GM20431 (cell line): ENCODE measurements around the gene NTSR1.

ENCODE experiments used
- in situ Hi-C: fragments of 300-500 bp; cut with MseI, MboI; formaldehyde crosslinking; loops from one replicate; pipeline ENCODE4 v1.15.0; 2020; ENCODE audit warnings: low sequenced_read_pairs; ENCODE audit not compliant: unreplicated experiment

The NTSR1 gene

GRCh38 chr20:62708591-62709536 is at the start of gene NTSR1:
Gene NTSR1 (plus strand): TSS chr20:62708836. CDS start chr20:62709208, 372 bp downstream.
- in situ Hi-C loops: no loop called here

DNA sequence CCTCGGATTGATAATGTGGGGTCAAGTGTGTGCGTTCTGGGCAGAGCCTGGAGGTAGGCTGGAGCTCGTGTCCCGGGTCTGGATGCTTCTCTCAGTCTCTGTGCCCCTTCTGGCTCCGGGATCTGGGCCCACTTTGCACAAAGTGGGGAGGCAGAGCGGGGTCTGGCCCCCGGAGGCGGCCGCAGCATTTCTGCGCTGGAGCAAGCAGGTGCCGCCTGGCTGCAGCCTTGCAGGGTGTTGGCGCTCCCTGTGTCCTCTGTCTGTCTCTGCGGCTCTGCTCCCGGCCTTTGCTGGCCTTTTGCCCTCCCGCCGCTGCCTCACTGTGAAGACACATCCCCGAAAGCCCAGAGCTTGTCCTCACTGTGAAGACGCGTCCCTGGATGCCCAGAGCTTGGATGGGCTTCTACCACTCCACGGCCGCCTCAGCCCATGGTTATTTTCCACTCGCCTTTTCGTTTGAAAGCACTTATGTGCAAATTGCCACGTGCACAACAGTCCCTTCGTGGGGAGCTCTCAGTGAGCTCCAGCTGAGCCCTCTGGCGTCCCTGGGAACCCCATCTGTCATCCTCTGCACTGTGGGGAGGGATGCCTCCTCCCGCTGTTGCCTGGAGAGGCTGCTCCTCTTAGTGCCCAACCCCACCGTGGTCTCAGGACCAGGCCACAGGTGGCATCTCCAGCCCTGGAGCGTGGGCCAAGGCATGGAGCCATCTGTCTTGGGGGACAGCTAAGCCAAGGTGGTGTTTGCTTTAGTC is 49.0 kb upstream of the NTSR1 start:
- in situ Hi-C loops: no loop called here

DNA sequence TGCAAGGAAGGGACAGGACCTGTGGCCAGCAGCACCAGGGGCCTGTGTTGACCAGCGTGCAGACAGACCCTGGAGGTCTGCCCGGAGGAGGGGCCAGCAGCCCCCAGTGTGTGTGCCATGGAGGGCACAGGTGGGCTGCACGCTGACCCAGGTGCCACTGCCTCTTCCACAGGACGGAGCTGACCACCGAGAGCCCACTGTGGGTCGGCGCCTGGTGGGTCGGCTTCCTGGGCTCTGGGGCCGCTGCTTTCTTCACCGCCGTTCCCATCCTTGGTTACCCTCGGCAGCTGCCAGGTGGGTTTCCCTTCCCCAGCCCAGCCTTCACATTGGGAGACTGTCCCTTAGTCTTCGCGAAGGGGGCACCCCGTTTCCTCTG is 48.4 kb upstream of the NTSR1 start:
- in situ Hi-C loops: no loop called here

- in situ Hi-C loops: no loop called here
Measured at GRCh38 chr20:62660768-62661167, 47.9 kb upstream of the NTSR1 start.

DNA sequence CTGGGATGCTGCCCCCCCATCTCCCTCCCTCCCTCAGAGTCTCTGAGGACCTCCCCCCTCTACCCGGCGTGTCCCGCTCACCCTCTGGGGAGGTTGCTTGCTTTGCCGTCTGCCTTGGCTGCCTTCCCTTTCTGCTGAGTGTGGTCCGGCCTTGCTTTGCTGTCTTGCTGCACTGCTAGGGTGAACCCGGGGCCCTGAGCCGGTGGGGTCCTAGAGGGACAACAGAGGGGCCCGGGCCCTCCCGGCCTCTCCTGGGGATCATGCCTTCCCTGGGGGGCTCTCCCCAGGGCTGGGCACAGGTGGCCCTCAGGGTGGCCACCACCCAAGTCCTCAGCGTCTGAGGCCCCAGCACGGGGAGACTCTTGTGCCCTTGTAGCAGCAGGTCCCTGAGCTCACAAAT is 47.0 kb upstream of the NTSR1 start:
- in situ Hi-C loops: no loop called here

- in situ Hi-C loops: no loop called here
Measured at GRCh38 chr20:62662422-62662821, 46.2 kb upstream of the NTSR1 start.

DNA sequence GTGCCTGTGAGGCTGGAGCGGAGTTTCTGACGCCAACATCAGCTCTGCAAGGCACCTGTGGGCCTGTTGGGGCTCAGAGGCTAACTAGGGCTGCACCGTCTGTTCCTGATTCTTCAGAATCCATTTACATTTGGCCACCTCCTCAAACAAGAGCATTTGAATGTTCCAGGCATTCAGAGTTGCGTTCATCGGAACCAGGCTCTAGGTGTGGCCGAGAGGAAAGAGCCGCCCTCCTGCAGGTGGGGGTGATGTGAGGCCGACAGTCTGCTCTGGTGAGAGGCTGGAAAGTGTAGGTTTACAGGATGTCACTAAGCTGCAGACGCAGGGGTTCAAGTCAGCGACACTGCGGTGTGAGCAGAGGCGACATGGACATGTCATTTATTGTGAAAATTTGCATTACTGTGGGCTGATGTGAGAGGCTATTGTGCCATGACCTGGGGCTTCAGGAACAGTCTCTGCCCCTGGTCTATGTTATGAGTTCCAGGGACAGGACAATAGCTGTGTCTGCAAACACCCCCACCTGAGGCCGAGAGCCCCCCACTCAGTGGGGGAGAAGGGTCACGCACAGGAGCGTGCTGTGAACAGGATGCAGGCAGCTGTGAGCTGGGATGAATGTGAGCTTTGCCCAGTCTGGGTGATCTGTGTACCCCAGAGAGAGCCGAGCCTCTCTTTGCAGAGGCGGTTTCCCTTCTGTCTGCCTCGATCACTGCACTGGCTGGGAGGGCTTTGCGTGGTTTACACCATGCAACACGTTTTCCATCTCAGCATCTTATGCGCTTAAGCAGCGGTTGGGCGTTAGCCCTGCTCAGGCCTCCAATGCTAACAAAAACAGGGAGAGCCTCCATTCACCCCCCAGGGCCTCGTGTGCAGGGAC is 45.3 kb upstream of the NTSR1 start:
- in situ Hi-C loops: no loop called here

- in situ Hi-C loops: no loop called here
Measured at GRCh38 chr20:62664019-62664971, 44.3 kb upstream of the NTSR1 start.

GRCh38 chr20:62665153-62665754 is 43.4 kb upstream of the NTSR1 start:
- in situ Hi-C loops: no loop called here

DNA sequence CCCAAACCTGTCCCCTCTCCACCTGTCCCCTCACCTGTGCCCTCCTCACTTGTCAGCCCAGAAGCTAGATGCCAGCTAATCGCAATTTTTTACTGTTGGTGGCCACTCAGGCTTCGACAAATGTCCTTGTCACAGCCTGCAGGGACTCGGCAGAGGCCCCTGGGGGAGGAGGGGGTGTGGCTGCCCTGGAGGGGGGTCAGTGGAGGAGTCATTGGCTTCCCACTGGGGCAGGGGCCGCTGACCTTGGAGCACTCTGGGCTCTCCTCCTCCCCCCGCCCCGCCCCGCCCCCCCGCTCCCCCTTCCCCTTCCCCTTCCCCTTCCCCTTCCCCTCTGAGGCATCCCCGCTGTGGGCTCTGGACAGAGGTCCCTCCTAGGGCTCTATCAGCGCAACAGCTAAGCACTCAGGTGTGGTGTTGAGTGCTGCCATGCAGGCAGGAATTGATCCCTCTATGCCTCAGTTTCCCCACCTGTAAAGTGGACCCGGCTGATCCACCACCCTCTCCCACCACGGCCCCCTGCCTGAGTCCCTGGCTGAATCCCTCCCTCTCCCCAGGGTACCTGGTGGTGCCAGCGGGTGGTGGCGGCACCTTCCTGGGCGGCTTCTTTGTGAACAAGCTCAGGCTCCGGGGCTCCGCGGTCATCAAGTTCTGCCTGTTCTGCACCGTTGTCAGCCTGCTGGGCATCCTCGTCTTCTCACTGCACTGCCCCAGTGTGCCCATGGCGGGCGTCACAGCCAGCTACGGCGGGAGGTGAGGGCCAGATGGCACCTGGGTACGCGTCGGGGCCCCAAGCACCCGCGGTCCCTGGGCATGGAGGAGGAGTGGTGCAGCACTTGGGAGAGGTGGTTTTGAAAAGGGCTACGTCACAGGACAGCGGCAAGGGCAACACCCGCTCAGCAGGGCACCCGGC is 42.6 kb upstream of the NTSR1 start:
- in situ Hi-C loops: no loop called here

DNA sequence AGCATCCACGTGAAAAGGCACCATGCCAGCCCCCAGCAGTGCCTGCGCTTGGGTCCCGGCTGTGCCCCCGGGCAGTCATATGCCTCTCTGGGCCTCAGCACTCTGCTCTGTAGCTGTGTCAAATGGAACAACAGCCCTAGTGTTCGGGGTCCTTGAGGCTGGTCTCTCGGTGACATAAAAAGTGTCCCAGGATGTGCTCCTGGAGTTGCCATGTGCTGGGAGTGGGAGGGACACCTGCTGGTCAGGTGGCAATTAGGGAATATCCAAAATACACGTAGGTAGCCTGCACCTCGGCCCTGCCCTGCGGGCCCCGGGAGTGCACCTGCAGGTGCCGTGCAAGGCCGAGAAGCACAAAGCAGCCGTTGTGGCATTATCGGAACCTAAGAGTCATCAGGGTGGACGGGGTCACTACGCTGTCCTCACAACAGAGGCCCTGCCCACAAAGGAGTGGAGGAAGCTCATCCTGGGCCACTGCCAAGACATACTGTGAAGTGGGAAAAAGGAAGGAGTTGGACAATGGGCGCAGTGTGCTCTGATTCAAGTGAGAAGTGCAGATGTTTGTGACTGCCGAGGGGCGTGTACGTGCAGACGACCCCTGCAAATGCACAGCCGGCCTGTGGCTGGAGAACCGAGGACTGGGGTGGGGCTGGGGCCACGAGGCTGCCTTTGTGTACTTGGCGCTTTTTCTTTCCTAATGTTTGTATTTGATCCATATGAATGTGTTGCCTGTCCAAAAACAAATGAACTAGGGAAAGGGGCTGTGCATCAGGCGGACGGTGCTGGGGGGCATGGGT is 41.7 kb upstream of the NTSR1 start:
- in situ Hi-C loops: no loop called here

DNA sequence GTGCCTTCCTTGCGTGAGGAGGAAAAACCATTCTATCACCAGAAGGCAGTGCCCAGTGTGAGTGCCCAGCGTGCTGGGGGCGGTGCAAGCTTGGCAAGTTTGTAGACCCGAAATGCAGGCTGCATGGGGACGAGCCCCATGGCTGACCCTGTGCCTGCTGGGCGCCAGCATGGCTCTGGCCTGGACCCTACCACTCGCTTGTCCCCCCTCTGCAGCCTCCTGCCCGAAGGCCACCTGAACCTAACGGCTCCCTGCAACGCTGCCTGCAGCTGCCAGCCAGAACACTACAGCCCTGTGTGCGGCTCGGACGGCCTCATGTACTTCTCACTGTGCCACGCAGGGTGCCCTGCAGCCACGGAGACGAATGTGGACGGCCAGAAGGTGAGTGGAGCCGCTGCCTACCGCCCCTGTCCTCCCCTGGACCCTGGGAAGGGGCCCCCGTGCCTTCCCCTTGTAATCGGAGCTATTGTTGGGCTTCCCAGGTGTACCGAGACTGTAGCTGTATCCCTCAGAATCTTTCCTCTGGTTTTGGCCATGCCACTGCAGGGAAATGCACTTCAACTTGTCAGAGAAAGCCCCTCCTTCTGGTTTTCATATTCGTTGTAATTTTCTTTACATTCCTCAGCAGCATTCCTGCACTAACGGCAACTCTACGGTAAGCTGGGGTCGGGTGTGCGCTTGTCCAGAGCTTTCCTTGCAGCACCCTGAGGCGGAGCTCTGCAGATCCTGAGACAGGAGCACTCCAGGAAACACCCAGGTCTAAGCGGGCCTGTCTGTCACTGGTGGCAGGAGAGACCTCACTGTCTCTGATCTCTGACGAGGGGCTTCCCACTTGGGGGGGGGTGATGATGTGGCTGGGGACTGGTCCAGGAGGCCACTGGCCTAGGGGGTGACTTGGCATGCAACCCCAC is 40.9 kb upstream of the NTSR1 start:
- in situ Hi-C loops: no loop called here

- in situ Hi-C loops: no loop called here
Measured at GRCh38 chr20:62668441-62669027, 40.1 kb upstream of the NTSR1 start.

DNA sequence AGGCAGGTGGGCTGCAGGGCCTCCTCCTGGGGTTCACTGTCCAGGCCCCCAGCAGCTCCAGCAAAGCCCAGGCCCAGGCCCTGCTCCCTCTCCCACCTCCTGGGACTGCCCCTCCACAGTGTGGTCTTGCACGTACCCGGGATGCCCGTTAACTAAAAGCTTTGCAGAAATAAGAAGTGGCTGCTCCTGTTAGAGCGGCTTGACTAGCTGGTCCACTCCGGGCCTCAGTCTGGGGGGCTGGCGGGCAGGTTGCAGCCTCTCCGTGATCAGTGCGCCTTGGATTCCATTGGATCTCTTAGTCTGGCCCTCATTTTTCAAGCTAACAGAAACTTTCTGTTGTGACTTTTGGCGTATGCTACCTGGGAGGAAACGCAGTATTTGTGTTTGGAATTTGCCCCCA is 39.4 kb upstream of the NTSR1 start:
- in situ Hi-C loops: no loop called here

- in situ Hi-C loops: no loop called here
Measured at GRCh38 chr20:62670156-62670555, 38.5 kb upstream of the NTSR1 start.

GRCh38 chr20:62670998-62671397 is 37.6 kb upstream of the NTSR1 start:
- in situ Hi-C loops: no loop called here
